Astrocyte (in vitro differentiated cells and primary cell): ENCODE measurements around the gene EIF4G3.

Experiments
- CTCF ChIP-seq: IDR thresholded peaks from 2 replicates; pipeline ENCODE4 v1.5.1; 2011; ENCODE audit warnings: low read depth, mild to moderate bottlenecking, inconsistent platforms, low read length, moderate library complexity; ENCODE audit not compliant: insufficient read depth
- EZH2 ChIP-seq: IDR thresholded peaks from 2 replicates; pipeline ENCODE4 v1.6.1; 2012; ENCODE audit warnings: mild to moderate bottlenecking, low read length, inconsistent platforms; ENCODE audit not compliant: insufficient read depth

GRCh38 chr1:20770314-20771087 is 406.2 kb downstream of the EIF4G3 start:
- TF ChIP-seq CTCF (no peak), EZH2 (no peak)
